GM21367 (cell line): Measurements from ENCODE around the gene GINS2.

Source experiments
- ATAC-seq: cut with Tn5 transposase; IDR thresholded peaks from one replicate; pipeline ENCODE4 v1.9.1; 2021; ENCODE audit not compliant: unreplicated experiment

The GINS2 gene

GRCh38 chr16:85716022-85716679 lies 27.4 kb upstream of the GINS2 start:
- ATAC-seq = no peak

- ATAC-seq = no peak
Measured at GRCh38 chr16:85715169-85716021, 26.6 kb upstream of the GINS2 start.

GRCh38 chr16:85712801-85713200 lies 24.0 kb upstream of the GINS2 start:
- no peak for ATAC-seq

GRCh38 chr16:85711982-85712587 lies 23.3 kb upstream of the GINS2 start:
- ATAC-seq = no peak

DNA sequence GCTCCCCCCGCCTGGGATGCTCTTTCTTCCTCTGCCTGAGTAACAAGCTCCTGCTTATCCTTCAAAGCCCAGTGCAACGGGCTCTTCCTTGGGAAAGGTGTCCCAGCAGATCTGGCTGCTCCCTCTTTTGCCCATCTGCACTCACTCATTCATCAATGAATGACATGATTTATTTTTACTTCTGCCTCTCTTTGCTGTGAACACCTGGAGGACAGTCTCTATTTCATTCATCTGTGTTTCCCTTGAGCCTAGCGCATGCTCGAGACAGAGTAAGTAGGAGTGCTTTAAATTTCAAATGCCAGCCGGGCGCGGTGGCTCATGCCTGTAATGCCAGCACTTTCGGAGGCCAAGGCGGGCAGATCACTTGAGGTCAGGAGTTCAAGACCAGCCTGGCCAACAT lies 22.0 kb upstream of the GINS2 start:
- no peak for ATAC-seq

DNA sequence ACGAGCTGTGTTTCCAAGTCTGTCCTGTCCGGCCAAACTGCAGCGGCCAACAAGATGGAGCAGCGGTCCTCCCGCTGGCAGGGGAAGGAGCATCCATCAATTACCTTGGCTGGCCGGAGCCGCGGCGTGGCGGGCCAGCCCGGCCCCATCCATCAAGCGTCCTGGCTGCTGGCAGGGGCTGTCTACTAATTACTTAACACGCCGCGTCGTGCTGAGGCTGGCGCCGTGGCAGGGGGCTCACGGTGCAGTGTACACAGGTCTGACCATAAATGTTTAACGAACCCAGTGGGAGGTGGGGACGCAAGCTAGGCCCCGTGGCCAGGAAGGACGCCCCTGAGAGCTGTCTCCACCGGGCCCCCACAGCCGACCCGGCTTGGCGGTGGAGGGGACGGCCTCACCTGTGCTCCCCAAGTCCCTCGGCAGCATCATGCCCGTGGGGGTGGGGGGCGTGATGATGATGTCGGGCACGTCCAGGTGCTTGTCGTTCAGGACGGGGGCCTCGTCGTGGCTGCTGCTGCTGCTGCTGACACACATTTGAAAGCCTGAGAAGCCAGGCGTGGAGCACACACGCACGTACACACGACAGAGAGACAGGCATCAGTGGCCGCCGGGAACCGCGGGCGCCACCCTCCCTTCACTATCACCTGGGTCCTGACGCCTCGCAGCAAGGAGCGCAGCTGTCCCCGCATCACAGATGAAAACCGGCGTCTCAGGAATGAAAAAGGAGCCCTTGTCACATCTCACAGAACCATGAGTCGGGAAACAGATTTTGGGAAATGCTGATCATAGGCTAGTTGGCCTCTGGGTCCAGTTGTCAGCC lies 21.2 kb upstream of the GINS2 start:
- ATAC-seq = no peak

DNA sequence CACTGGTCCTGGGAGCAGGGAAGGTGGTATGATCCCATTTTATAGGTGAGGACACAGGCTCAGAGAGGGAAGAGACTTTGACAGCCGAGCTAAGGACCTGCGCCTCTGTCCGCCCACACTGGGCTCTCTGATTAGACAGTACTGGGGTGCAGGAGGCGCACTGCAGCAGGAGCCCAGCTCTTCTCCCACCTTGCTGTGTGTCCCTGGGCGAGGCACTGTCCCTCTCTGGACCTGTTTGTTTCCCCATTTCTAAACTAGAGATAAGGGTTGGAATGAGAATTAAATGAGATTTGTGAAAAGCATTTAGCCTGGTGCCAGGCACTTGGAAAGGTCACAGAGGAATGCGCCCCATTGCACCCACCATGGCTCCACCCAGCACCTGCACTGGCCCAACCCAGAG lies 19.6 kb upstream of the GINS2 start:
- ATAC-seq = no peak

GRCh38 chr16:85707528-85708095 lies 18.9 kb upstream of the GINS2 start:
- no peak for ATAC-seq

DNA sequence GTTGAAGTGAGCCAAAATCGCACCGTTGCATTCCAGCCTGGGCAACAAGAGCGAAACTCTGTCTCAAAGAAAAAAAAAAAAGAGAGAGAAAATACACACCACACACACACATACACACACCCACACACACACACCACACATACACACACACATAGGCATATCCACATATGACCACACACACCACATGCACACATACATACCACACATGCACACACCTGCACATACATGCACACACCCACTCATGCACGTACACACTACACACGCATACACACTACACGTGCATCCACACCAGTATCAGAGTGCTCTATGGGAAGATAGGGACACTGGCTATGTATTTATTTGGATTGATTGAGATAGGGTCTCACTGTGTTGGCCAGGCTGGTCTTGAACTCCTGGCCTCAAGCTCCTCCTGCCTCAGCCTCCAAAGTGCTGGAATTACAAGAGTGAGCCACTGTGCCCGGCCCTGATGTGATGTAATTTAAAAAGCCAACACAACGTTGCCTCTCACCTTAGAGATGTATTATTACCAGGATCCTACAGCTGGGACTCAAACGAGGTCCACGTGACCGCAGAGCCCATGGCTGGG lies 17.8 kb upstream of the GINS2 start:
- no peak for ATAC-seq

DNA sequence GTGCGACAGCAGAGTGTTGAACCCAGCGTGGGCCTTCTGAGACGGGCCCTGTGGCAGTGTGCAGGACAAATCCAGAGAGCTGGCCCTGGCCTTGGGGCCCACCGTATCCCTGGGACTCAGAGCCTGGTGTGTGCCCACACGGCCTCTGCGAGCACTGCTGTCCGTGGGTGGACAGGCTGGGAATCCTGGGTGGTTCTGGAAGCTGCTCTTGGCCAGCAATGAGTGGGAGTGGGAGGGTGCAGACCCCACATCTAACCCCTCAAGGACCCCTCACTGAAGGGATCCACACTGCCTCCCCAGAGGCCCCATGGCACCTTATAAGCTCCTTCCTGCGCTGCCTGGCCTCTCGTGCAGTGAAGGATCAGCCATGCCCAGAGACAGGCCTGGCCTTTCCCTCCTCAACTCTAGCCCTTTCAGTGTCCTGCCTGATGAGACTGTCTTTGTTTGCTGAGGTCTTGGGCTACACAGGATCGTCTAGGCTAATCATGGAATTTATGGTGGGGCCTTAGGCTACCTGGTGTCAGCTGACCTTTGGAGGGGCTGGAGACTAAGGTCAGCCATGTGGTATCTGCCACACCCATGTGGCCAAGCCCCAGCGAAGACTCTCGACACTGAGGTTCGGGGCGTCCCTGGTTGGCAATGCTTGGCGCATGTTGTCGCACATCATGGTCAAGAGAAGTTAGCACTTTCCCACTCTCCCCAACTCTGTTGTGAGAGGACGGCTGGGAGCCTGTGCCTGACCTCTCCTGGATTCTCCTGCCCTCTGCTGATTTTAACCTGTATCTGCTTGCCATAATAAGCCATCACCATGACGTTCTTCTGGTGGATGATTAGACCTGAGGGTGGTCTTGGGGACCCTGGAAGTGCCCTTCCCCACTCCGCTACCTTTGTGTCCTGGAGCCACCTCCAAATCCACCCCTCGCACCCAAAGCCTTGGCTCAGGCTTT lies 16.4 kb upstream of the GINS2 start:
- ATAC-seq = no peak

DNA sequence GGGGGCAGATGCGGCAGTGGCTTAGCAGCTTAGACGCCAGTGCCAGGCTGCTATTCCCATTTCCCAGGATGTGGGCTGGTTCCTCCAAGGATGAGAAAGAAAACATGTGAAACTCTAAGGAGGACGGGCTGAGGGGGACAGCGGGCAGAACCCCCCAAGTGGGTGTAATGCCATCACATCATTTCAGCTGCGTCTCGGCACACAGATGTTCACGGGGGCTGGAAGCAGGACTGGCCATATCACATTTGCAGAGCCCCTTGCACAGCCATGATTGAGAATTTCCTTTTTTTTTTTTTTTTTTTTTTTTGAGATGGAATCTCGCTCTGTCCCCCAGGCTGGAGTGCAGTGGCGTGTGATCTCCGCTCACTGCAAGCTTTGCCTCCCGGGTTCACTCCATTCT lies 15.3 kb upstream of the GINS2 start:
- no peak for ATAC-seq

DNA sequence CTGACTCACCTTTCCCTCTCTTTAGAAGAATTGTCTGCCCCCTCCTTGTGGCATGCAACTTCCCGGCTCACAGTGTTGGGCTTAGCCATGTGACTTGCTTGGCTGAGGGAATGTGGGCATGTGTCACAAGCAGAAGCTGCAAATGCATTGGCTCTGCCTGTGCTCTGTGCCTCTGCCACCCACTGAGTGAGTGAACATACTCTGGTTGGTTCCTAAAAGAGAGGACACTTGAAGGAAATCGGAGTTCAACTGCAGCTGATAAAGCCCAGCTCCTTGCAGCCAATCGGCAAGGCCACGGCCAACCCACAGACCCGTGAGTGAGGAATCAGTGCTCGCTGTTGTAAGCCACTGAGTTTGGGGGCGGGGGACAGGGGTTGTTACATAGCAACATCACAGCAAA lies 10.9 kb upstream of the GINS2 start:
- no peak for ATAC-seq

- no peak for ATAC-seq
Measured at GRCh38 chr16:85698935-85699558, 10.3 kb upstream of the GINS2 start.

GRCh38 chr16:85698459-85698891 lies 9.7 kb upstream of the GINS2 start:
- no peak for ATAC-seq

- no peak for ATAC-seq
Measured at GRCh38 chr16:85697431-85697830, 8.7 kb upstream of the GINS2 start.

GRCh38 chr16:85696781-85697180 lies 8.0 kb upstream of the GINS2 start:
- ATAC-seq = no peak

DNA sequence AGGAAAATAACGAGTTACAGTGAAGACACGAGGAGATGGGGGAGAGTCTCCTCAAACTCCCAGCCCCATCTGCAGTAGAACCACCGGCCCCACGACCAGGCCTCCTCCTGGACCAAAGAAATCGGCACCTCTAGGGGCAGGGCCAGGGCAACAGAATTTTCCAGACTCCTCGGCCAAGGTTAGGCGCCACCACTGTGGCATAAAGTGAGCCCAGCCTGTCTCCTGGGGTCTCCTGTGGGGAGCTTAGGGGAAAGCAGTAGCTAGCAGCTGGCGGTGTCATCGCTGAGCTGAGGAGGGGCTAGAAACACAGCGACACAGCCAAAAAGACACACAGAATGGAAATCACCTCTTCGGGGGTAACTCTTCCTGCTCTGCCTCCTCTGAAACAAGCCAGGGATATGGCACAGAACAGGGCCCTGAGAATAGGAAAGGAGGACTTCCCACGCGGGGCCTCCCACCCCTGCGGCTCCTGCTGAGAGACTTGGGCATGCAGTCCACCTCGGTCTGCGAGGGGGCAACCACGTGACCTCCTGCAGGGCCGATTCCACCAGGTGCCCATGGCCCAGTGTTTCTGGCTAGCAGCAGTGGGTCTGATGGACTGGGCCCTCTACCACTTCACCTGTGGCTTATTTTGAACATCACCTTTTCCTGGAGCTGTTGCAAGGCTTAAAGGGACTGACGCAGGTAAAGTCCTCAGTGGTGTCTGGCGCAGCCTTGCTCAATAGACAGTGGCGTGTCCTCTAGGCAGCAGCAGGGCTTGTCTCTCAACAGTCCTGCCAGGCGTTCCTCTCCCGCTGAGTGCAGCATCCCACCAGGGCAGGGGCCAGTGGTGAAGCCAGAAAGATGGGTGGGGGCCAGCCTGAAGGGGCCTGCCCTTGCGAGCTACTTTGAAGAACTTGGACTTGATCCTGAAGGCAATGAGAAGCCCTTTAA lies 6.7 kb upstream of the GINS2 start:
- no peak for ATAC-seq
